Gastroesophageal sphincter (tissue), 3 donors: ENCODE data around the gene CLOCK.

Experiments used
- POLR2AphosphoS5 ChIP-seq: sonication (generic); formaldehyde crosslinking; IDR thresholded peaks from one replicate; pipeline ENCODE4 v1.6.1; 2017; ENCODE audit warnings: antibody characterized with exemption
- TF ChIP-seq, protein P1 (sequence below), 4 experiments: fragments of 200-600 bp in 2 of 4; fragments of 450-650 bp in 2 of 4; sonication (generic) in 1 of 4; IDR thresholded peaks; one replicate each; pipeline ENCODE4 v1.5.1; 2017 to 2019; ENCODE audit warnings: antibody characterized with exemption in 4 of 4, mild to moderate bottlenecking in 2 of 4, moderate library complexity in 2 of 4

DNA sequence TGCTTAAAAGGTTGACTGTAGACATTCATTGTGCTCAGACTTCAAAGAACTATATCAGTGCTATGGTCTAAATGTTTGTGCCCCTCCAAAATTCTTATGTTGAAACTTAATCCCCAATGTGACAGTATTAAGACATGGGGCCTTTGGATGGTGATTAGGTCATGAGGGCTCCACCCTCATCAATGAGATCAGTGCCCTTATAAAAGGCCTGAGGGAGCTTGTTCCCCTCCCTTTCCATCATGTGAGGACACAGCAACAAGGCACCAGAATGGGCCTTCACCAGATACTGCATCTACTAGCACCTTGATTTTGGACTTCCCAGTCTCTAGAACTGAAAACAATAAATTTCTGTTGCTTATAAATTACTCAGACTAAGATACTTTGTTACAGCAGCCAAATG lies 28.3 kb downstream of the CLOCK start:
- TF ChIP-seq, protein P1, sequence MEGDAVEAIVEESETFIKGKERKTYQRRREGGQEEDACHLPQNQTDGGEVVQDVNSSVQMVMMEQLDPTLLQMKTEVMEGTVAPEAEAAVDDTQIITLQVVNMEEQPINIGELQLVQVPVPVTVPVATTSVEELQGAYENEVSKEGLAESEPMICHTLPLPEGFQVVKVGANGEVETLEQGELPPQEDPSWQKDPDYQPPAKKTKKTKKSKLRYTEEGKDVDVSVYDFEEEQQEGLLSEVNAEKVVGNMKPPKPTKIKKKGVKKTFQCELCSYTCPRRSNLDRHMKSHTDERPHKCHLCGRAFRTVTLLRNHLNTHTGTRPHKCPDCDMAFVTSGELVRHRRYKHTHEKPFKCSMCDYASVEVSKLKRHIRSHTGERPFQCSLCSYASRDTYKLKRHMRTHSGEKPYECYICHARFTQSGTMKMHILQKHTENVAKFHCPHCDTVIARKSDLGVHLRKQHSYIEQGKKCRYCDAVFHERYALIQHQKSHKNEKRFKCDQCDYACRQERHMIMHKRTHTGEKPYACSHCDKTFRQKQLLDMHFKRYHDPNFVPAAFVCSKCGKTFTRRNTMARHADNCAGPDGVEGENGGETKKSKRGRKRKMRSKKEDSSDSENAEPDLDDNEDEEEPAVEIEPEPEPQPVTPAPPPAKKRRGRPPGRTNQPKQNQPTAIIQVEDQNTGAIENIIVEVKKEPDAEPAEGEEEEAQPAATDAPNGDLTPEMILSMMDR (IDR thresholded peaks at IDR 0.05) = no peak
- no peak for TF ChIP-seq POLR2AphosphoS5
